Fibroblast of lung (primary cell): ENCODE results near the gene SUMF1. TPM values are rescaled to one million over a fixed set of nuclear protein-coding genes. Genes with fewer than 3 reads are reported as not detected.

Experiments used
- DNase-seq, 2 donors: peaks; one replicate each; pipeline versions ENCODE4 v3.0.0 to v3.0.0-alpha.2; 2010; ENCODE audit warnings: low read depth in 2 of 2
- H2AFZ ChIP-seq: 2 replicates; pipeline ENCODE4 v1.5.1; 2012; ENCODE audit warnings: low read length, control low read depth, inconsistent platforms
- H3K27ac ChIP-seq: 2 replicates; pipeline ENCODE4 v1.5.1; 2011; ENCODE audit warnings: low read length, control low read depth; ENCODE audit not compliant: insufficient read depth
- H3K27me3 ChIP-seq: 2 replicates; pipeline ENCODE4 v1.5.1; 2011; ENCODE audit warnings: mild to moderate bottlenecking, low read length; ENCODE audit not compliant: control insufficient read depth, insufficient read depth
- H3K36me3 ChIP-seq: 2 replicates; pipeline ENCODE4 v1.5.1; 2011; ENCODE audit warnings: low read length; ENCODE audit not compliant: control insufficient read depth, insufficient read depth
- H3K4me1 ChIP-seq: 2 replicates; pipeline ENCODE4 v1.5.1; 2011; ENCODE audit warnings: low read length; ENCODE audit not compliant: control insufficient read depth, insufficient read depth; ENCODE audit errors: extremely low read depth
- H3K4me2 ChIP-seq: 2 replicates; pipeline ENCODE4 v1.5.1; 2011; ENCODE audit warnings: low read length, control low read depth; ENCODE audit not compliant: insufficient read depth; ENCODE audit errors: extremely low read depth
- H3K4me3 ChIP-seq, 4 experiments: fragments of 200-600 bp in 1 of 4; sonication (generic) in 1 of 4; replicated peaks in 1 of 4; 2 replicates each; pipeline ENCODE4 v1.5.1; 2011 to 2016; ENCODE audit warnings: low read length in 4 of 4, low read depth in 3 of 4, mild to moderate bottlenecking in 3 of 4, control low read depth in 2 of 4, inconsistent platforms in 1 of 4, mixed read lengths in 1 of 4; ENCODE audit not compliant: insufficient read depth in 1 of 4; ENCODE audit errors: control extremely low read depth in 1 of 4
- H3K79me2 ChIP-seq: 2 replicates; pipeline ENCODE4 v1.5.1; 2012; ENCODE audit warnings: mild to moderate bottlenecking, low read length, inconsistent platforms; ENCODE audit not compliant: control insufficient read depth, insufficient read depth
- H3K9ac ChIP-seq: 2 replicates; pipeline ENCODE4 v1.5.1; 2011; ENCODE audit warnings: mild to moderate bottlenecking, low read length, control low read depth; ENCODE audit not compliant: insufficient read depth
- H3K9me3 ChIP-seq: 2 replicates; pipeline ENCODE4 v1.5.1; 2012; ENCODE audit warnings: low read depth, low read length; ENCODE audit not compliant: control insufficient read depth, insufficient read depth
- H4K20me1 ChIP-seq: 2 replicates; pipeline ENCODE4 v1.5.1; 2011; ENCODE audit warnings: low read length; ENCODE audit not compliant: control insufficient read depth, insufficient read depth; ENCODE audit errors: extremely low read depth
- EZH2 ChIP-seq: IDR thresholded peaks from 2 replicates; pipeline ENCODE4 v1.5.1; 2012; ENCODE audit warnings: low read length, control low read depth, mild to moderate bottlenecking; ENCODE audit errors: missing control alignments
- polyA plus RNA-seq, 2 donors: library from polyadenylated mRNA; depleted of rRNA in 1 of 2; stranded (reverse) in 1 of 2; unstranded in 1 of 2; fragments of >200 nt; gene quantifications; 2 replicates each; pipeline ENCODE4 v1.2.1, GENCODE V29; 2011 to 2012; ENCODE audit warnings: missing spikeins in 1 of 2
- total RNA-seq: library from RNA; depleted of rRNA; stranded (reverse); fragments of >200 nt; gene quantifications from 2 replicates; pipeline ENCODE4 v1.2.1, GENCODE V29; 2014
- TF ChIP-seq, protein P1 (sequence below), 2 donors: IDR thresholded peaks in 1 of 2; conservative IDR thresholded peaks in 1 of 2; 1 replicate in 1 of 2; 2 replicates in 1 of 2; pipeline ENCODE4 v1.5.1; 2011 to 2012; ENCODE audit warnings: low read length in 2 of 2, control low read depth in 1 of 2, inconsistent platforms in 1 of 2, low read depth in 1 of 2, mild to moderate bottlenecking in 1 of 2

Gene SUMF1
- total and polyA plus RNA-seq, 2 donors (not counting 1 experiment from before 2014, with no cell fraction given) = 50.0 to 64.6 TPM

DNA sequence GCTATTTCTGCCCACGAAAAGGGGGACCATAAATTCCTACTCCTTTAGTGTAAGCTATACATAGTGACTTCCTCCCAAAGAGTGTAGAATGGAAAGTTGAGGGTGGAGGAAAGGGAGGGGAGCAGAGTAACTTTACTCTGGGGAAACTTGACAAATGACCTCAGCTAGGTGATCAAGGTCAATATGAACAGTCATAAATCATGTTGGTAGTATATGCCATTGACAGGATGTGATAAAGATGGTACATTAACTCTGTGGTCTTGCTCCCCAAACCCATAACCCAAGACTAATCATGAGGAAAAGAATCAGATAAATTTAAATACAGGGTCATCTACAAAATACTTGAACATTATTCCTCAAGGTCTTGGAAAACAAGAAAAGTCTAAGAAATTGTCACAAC lies 145.3 kb downstream of the SUMF1 start:
- DNase-seq = no peak
- no peak overlapping the region for H3K27ac ChIP-seq

GRCh38 chr3:4320096-4320911 lies 146.8 kb downstream of the SUMF1 start:
- Histone ChIP-seq H3K4me2 (no peak overlapping the region), H3K36me3 (no peaks in the 10 kb centered on the region), H3K4me3 (no peak overlapping the region), H4K20me1 (no peaks in the 10 kb centered on the region), H2AFZ (no peak overlapping the region), H3K27me3 (no peaks in the 10 kb centered on the region), H3K4me1 (peaks cover 4% of the 10 kb centered on the region), H3K27ac (no peak overlapping the region), H3K9me3 (no peaks in the 10 kb centered on the region), H3K9ac (no peak overlapping the region), H3K79me2 (no peaks in the 10 kb centered on the region)
- no peak for DNase-seq
- TF ChIP-seq, protein P1, sequence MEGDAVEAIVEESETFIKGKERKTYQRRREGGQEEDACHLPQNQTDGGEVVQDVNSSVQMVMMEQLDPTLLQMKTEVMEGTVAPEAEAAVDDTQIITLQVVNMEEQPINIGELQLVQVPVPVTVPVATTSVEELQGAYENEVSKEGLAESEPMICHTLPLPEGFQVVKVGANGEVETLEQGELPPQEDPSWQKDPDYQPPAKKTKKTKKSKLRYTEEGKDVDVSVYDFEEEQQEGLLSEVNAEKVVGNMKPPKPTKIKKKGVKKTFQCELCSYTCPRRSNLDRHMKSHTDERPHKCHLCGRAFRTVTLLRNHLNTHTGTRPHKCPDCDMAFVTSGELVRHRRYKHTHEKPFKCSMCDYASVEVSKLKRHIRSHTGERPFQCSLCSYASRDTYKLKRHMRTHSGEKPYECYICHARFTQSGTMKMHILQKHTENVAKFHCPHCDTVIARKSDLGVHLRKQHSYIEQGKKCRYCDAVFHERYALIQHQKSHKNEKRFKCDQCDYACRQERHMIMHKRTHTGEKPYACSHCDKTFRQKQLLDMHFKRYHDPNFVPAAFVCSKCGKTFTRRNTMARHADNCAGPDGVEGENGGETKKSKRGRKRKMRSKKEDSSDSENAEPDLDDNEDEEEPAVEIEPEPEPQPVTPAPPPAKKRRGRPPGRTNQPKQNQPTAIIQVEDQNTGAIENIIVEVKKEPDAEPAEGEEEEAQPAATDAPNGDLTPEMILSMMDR (conservative IDR thresholded peaks at IDR 0.05 in 1 of 2, IDR thresholded peaks at IDR 0.05 in 1 of 2; ENCODE audit: low read depth in 1 of 2, low read length in 2 of 2) = no peak
- TF ChIP-seq EZH2 = no peak

More for the DNA sequence above, 145.3 kb downstream of the SUMF1 start:
- H2AFZ ChIP-seq = no peak overlapping the region
- no peak overlapping the region for H3K4me3 ChIP-seq
- H4K20me1 ChIP-seq = no peaks in the 10 kb centered on the region
- H3K4me2 ChIP-seq = no peak overlapping the region
- peaks cover 4% of the 10 kb centered on the region for H3K4me1 ChIP-seq
- H3K9ac ChIP-seq = no peak overlapping the region
- H3K79me2 ChIP-seq = no peaks in the 10 kb centered on the region
- H3K9me3 ChIP-seq = no peaks in the 10 kb centered on the region
- TF ChIP-seq, protein P1 (conservative IDR thresholded peaks at IDR 0.05 in 1 of 2, IDR thresholded peaks at IDR 0.05 in 1 of 2; ENCODE audit: low read depth in 1 of 2, low read length in 2 of 2) = no peak
- no peak for TF ChIP-seq EZH2
- H3K36me3 ChIP-seq = no peaks in the 10 kb centered on the region
- H3K27me3 ChIP-seq = no peaks in the 10 kb centered on the region

DNA sequence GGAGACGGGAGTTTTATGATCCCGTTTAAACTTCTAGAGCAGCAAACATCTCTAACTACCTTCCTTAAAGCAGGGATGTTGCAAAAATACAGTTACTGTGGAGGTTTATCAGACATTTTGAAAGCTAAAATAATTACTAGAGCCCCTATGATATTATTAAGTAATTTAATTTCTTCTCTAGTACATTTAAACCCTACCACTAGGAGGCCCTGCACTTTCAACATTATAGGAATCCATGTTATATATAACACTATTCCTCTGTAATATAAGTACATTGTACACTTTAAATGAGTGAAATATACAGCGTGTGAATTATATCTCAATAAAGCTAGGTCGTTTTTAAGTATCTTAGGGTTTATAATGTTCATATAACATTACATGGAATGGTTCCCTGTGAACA lies 152.4 kb downstream of the SUMF1 start:
- H3K9ac ChIP-seq = no peak overlapping the region
- H3K9me3 ChIP-seq = no peaks in the 10 kb centered on the region
- H3K27ac ChIP-seq = no peak overlapping the region
- H2AFZ ChIP-seq = no peak overlapping the region
- no peak overlapping the region for H3K4me2 ChIP-seq
- peak in 1 of 2 donors; percentile 20 for DNase-seq
- no peak overlapping the region for H3K4me3 ChIP-seq
- no peaks in the 10 kb centered on the region for H3K79me2 ChIP-seq
- H4K20me1 ChIP-seq = no peaks in the 10 kb centered on the region
- TF ChIP-seq, protein P1 (conservative IDR thresholded peaks at IDR 0.05 in 1 of 2, IDR thresholded peaks at IDR 0.05 in 1 of 2; ENCODE audit: low read depth in 1 of 2, low read length in 2 of 2) = peak in 1 of 2 donors; percentile 32
- TF ChIP-seq EZH2 = no peak
- H3K36me3 ChIP-seq = no peaks in the 10 kb centered on the region
- no peaks in the 10 kb centered on the region for H3K4me1 ChIP-seq
- no peaks in the 10 kb centered on the region for H3K27me3 ChIP-seq
